ENCODE measurements around the gene THBS2. TPM values are rescaled to one million over a fixed set of nuclear protein-coding genes. Genes with fewer than 3 reads are reported as not detected.
"Not testable (repeated sequence)": the region's sequence is repeated elsewhere in the genome, so short reads cannot be mapped to it uniquely, and the experiment has no call there.

Gene THBS2
- total RNA-seq, 1 donor from 2014 or later = 50.0 TPM

DNA sequence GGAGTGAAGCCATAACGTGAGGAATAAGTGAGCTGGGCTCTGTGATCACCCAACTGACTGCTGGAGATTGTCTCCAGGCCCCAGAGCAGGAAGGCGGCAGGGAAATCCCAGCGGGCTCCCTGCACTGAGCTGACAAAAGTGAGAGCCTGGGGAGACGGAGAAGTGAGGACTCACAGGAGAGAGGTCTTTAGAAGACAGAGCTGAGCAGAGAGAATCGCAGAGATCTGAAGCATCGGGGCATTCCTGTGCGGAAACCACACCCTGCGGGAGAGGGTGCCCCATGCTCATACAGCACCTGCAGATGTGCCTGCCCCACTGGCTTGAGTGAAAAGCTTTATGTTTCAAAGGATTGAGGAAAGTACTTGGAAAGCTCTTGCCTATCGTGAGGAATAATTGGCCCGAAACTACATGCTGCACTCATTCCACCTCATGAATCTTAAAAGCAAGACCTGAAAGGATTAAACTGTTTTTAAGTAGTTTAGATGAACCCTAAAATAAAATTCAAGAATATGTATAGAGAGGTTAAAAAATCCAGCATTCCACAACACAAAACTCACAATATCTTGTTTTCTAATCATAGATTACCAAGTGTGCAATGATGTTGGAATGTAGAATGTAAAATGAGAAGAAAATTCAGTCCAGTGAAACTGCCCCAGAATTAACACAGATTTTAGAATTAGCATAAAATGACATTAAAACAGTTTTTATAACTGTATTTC, 17.7 kb upstream of the THBS2 start:
- ATAC-seq = no peak

DNA sequence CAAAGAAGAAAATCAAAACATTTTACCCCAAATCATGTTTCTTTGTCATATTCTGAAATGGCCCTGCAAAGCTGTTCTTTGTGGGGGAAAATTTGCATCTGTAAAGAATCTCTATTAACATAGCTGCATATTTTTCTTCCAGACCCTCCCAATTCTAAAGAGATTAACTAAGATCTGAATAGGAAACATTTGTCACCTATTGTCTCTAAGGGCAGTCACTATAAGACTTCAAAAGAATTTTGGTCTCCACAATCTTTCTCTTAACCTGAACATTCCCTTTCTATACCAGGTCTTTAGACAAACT, 16.4 kb upstream of the THBS2 start:
- not testable (repeated sequence) for ATAC-seq

DNA sequence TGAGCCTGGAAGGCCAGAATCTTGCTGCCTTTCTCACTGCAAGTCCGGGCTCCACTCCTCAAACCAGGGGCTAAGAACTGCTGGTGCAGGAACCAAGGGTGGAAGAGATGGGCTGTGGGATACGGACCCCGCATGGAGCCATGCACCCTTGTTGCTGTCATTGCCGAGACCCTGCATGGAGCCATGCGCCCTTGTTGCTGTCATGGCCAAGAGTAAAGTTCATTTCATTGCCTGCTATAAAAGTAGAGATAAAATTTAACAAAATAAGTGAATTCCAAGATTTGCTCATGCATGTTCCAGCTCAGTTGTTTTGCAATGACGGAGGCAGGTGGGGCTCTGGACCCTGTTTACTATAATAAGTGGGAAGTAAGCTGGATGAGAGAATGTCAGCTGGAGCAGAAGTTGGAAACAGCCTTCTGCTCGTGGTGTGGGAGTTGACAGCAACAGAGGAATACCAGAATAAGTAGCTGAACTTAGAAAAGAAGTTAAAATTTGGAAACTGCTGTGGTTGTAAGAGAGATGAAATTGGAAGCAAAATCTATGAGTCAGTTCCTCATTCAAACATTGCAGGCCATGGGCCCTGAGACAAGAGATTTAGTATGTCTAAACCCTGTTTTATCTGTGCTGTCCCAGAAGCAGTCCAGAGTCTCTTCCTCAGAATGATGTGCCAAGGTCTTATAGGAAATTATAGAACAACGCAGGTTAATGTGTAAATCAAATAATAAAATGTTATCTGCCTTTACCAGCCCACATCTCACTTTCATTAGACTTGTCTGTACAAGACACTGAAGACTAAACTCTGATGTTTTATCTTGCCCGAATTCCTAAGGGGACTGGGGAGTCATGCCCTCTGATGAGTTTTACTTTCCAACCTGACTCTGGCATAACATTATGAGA, 15.8 kb upstream of the THBS2 start:
- peak; percentile 38 for ATAC-seq

DNA sequence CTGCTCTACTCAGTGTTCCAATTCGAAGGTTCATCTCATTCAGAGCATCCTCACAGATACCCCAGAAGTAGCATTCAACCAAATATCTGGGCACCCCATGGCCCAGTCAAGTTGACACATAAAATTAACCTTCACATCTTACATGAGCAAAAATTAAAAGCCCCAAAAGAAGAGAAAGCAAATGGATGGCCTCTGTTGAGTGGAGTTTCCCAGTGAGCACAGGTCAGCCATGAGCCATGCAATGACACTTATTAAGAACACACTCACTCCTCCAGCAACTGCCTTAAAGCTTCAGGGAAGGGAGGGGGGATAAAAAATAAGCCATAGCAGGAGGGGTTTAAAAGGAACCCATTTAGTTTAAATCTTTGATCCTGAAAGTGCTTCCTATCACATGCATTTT, 14.6 kb upstream of the THBS2 start:
- ATAC-seq = no peak

DNA sequence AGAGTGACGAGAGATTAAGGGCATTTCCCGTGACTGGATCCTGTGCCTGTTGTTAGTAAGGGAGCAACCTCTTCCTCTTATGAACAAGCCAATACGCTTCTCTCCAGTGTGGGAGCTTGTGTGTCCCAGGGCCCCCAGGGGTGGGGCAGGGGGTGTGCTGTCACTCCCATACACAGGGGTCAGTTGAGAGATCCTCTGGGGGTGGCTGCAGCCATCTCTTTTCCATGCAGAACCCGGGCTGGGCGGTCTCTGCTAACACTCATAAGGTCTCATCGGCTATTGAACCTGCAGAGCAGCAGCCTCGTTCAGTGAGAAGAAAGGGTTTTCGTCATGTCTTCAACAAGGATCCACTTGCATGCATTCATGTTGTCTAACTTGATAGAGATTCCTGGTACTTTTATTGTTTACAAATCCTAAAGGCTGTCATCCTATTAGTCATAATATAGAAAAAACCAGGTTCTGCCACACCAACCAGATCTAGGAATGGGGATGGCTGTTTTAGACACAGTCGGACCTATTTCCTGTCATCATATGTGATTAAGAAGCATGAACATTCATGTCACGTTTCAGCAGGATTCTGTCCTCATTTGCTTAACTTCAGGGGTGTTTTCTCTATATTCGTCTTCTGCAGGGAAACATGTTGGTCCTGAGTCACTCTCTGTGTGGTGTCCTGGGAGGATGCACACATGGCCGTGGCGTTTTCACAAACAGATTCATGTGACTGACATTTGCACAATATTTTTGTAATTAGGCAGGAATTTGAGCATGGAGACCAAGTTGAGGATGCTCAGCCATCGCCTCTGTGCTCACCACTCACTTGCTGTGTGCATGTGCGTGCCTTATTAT, 13.3 kb upstream of the THBS2 start:
- peak; percentile 59 for ATAC-seq

DNA sequence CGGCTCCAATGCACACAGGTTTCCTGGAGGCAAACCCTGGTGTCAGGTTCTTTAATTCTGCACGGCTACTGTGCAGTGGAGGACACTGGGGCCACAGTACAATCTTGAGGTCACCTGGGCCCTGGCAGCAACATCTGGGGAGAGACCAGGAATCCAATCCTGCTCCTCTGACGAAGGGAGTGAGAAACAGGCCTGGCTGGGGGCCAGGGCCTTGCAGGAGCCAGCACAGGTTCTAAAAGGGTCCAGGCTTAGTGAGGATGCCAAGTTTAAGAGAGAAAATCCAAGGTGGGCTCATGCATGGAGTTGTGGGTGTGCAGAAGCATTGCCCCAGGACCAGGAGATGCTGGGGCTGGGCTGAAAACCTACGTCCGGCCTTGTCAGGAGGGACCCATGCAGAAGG, 12.6 kb upstream of the THBS2 start:
- ATAC-seq = no peak

DNA sequence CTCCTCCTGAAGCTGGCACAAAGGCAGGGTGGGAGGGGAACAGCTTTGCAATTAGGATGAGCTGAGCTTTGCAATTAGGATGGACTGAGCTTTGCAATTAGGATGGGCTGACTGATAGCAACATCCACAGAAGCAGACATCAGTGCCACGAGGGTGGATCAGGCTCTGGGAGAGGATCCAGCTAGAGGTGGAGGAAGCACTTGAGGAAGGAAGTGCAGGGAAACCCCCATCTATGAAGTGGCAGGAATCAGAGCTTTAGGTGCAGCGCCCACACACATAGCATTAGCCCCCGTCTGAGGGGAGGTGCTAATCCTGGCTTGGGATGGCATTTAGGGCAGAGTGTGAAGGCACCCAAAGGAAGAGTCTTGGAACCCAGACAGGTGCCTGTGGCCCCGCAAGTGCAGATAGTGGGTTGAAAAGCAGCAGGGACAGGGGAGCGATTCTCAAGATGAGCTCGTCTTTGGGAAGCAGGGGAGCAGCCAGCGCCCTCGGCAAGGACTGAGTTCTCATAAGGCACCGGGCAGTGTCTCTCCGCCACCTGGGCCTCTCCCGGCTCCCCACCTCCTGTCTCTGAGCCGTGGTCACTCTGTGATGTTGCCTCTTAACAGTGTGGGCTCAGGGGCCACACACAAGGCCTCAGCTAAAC, 12.0 kb upstream of the THBS2 start:
- peak; percentile 30 for ATAC-seq

DNA sequence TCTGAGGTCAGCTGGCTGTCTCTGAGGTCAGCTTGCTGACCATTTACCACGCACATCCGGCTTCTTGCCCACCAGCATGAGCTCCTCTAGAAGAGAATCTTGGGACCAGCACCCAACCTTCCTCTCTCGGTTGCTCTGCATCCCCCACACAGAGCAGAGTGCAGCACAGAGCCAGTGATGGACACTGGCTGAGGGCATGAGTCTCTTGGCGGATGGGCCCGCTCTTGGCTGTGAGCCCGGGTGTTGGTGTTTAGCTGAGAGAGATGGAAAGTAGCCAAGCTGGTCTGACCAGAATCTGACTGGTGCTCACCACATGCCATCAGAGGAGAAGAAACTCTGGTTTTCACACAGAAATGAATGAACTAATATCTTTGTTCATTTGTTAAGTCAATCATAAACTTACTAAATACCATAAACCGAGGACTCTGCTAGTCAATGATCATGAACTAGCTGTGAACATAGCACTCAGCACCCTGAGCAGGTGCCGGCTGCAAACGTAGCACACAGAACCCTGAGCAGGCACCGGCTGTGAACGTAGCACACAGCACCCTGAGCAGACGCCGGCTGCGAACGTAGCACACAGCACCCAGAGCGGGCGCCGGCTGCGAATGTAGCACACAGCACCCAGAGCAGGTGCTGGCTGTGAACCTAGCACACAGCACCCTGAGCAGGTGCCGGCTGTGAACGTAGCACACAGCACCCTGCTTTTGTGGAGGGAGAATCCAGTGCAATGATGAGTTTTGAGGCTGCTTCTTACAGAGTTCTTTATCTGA, 10.4 kb upstream of the THBS2 start:
- peak; percentile 74 for ATAC-seq

DNA sequence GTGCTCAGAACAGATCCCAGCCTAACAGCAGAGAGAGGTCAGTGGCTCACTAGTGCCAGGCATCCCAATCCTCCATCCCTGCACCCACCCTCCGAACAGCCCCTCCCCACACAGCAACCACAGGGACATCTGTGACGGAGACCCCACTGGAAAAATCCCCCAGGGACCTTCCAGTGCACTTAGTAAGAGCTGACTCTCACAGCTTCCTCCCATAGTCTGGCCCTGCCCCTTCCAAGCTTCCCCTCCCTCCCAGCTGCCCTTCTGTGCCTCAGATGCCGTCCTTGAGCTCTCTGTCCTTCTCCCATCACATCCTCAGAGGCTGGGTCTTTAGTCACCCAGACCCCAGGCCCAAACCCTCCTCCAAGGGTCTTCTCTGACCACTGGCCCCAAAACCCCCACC, 9.7 kb upstream of the THBS2 start:
- no peak for ATAC-seq

DNA sequence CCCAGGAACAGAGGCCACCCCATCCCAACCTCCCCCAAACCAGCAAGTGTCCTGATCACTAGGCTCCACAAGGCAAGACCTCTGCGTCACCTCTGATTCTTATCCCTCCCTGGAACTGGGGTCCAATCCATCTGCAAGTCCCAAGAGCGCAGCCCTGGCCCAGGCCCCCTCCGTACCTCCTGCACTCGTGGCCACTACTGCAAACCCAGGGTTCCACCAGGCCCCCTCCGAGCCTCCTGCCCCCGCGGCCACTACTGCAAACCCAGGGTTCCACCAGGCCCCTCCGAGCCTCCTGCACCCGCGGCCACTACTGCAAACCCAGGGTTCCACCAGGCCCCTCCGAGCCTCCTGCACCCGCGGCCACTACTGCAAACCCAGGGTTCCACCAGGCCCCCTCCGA, 9.0 kb upstream of the THBS2 start:
- ATAC-seq = not testable (repeated sequence)

DNA sequence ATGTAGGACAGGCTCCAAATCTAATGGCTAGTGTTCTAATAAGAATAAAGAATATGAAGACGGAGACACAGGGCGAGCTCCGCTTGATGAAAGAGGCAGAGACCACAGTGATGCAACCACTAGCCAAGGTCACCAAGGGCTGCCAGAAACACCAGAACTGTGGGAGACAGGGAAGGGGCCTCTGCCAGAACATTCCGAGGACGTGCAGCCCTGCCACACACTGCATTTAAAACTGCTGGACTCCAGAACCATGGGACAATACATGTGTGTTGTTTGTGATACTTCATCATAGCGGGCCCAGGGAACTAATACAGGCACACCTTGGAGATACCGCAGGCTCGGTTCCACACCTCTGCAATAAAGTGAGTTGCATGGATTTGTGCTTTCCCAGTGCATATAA, 2.9 kb upstream of the THBS2 start:
- ATAC-seq = no peak

DNA sequence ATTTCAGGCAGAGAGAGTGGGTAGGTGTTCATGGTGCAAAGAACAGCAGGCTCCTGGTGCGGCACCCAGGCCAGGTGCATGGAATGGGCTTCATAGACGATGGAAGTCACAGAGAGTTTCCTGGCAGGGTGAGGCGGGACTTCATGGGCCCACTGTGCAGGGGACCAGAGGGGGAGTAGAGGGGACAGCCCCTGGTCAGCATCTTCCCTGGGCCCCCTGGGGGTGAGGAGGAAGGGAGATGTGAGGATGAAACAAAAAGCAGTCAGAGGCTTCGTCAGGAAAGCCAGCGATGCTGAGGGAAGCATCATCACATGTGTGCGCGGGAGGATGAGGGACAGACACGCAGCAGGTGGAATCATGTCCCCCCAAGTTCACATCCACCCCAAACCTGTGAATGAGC, 2.4 kb upstream of the THBS2 start:
- ATAC-seq = no peak

DNA sequence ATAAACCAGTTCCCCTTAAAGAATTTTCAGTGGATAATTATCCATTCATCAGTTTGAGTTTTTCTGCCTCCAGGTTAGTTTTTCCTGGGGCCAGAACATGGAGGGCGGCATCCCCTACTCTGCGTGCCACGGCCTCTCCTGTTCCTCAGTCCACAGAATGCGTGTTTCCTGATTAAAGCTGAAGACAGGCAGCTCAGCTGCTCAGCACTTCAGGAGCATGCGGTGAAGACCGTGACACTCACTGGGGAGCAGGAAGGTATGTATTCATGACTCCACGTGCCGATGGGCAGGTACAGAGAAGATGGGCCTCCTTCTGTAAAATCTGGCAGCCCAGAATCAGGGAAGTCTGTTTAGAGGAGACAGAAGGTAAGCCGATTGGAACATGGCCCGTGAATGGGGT, 2.0 kb upstream of the THBS2 start:
- no peak for ATAC-seq

DNA sequence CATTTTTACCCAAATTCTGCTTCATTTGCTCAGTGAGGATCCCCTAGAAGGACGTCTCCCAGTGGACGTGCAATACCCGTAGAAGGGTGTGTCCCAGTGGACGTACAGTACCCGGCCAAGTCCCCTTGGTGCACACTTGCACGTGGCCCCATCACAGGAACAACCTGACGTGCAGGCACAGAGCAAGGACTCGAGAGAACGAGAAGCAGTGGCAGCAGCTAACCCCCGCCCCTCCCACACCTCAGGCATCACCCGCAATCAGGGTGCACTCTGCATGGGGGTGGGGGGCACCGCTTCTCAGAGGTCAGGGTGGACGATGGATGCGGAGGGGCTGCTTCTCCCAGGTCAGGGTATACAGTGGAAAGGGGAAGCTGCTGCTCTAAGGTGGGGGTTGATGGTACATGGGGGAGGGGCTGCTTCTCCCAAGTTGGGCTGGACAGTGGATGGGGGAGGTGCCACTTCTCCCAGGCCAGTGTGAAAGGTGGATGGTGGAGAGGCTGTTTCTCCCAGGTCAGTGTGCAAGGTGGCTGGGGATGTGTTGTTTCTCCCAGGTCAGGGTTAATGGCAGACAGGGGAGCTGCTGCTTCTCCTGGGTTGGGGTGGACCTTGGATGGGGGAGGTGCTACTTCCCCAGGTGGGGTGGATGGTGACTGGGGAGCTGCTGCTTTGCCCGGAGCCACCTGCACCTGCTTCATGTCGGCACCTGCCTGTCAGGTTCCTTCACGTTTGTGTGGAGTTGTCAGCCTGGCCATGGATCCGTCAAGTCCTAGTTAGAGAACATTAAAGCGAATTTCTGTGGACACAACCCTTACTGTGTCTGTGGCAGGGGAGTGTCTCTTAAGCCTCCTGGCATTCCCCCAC, 1.0 kb upstream of the THBS2 start:
- ATAC-seq = peak; percentile 31

DNA sequence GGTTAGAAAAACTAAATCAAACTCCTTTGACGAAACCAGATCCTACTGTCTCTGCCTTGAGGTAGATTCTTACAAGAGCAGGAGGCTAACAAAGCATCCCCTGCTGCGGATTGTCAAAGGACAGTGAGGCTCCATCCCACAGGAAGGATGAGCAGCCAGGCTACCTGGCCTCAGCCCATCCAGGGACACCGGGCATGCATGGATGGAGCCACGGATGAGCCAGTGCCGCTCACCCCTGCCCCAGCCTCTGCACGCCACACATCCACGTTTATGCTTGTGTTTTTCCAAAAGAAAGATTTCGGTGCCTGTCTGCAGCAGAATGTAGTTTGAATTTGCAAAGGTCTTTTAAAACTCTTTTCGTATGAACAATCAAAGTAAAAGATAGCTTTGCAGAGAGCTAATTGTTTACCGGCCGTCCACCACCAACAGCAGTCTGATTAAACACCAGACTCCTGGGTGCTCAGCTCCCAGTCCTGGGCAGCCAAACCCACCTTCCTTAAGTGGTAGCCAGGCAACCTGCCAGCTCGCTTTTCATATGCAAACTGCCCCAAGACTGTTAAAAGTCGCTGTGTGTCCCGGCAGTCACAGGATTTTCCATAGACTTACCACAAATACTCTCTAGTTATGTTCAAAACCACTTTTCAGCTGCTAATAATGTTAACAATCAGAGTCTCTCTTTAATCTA, 999 bp downstream of the THBS2 start:
- ATAC-seq = no peak

DNA sequence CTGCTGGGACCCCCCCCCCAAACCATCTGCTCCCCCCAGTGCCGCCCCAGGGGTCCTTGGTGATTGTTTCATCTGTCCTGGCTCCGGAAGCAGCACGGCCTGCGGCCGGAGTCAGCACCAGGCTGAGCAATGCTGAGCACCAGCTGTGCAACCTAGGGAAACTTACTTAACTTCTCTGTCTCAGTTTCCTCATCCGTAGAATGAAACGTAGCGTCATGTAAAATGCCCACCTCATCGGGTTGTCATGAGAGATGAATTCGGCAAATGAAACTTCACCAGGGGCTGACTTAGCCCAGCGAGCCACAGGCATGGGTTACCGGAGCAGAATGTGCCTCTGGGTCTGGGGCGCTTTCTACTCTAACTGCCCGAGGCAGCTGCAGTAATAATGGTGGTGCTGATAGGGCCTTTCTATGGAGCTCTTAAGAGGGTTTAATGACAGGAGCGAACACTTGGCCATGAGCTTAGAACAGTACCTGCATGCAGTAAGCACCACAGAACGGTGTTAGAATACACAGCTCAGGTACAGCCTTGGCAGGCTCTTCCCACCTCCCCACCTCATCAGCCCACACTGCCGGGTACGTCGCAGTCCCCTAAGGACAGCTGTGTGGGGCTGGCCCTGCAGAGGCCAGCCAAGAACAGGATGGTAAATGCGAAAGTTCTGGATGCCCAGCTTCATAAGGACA, 1.7 kb downstream of the THBS2 start:
- ATAC-seq = no peak

DNA sequence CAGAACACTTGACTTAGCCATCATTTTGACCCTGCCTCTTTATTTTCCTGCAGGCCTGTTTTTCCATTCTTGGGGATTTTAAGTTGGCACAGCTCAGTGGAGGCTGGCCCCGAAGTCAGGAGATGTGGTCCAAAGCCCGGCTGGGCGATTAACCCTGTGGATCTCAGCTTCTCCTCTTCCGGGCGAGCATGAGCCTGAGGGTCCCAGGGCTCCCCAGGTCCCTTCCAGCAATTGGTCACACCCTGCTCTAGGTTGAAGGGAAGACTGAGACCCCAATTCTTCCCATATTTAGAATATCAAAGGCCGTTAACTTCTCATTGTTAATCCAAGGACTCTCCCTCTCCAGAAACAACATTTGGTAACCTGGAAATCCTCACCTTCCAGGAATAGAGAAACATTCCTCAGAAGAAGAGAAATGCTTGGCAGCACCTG, 2.3 kb downstream of the THBS2 start:
- ATAC-seq = no peak

DNA sequence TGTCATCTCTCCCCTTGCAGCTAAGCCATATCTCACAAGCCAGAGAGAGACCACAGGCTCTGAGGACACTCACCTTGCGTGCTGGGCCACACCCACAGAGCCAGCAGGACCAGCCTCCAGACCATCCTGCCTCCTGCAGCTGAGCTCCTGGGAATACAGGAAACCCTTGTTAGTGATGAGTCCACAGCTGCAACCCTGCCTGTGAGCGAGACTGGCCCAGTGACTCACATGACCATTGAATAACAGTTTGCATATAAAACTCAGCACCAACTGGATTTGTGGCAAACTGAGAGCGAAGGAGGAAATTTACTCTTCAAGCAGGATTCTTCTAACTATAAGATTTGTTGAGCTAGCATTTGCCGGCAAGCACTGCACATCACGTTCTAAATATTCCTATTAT, 3.0 kb downstream of the THBS2 start:
- ATAC-seq = peak; percentile 91

DNA sequence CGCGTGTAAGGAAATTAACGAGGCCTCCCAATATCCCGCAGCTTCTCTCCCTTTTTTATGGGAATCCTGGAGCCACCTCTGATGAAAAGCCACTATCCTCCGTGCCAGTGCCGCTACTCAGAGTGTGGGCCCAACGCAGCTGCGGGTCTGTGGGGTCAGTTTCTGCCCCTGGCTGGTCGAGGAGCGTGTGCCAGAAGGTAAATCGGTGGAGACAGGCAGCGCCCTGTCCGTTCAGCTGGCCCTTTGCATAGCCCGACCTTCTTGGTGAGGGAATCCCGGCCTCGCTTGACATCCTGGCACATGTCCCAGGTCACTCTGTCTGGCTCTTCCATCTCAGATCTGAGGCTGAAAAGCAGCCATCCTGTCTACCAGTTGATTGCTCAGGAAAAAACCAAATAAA, 4.6 kb downstream of the THBS2 start:
- ATAC-seq = no peak

DNA sequence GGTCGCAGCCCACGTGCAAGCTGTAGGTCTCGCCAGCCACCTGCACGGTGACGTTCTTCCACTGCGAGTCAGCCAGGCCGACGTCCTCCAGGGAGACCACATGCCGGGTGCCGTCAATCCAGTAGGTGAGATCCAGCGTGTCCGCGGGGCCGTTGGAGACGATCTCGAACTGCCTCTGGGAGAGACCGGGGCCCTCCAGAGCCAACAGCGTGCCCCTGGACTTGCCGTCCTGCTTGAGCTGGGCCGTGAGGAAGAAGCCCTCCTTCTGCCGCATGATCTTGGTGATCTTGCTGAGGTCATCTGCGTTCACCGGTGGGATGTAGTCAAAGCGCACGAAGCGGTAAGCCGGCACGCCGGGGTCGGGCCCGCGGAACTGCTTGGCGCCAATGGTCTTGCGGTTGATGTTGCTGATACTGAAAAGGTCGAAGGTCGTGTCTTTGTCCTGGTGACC, 5.1 kb downstream of the THBS2 start:
- ATAC-seq = no peak

All from esophagus mucosa (tissue), 1 donor.